H1 (cell line): ENCODE results near the gene NDUFAF7. TPM values are rescaled to one million over a fixed set of nuclear protein-coding genes. Genes with fewer than 3 reads are reported as not detected.

Experiments
- CREB1 ChIP-seq: IDR thresholded peaks from 2 replicates; pipeline ENCODE4 v1.6.1; 2012; ENCODE audit warnings: inconsistent platforms
- EGR1 ChIP-seq: IDR thresholded peaks from 2 replicates; pipeline ENCODE4 v1.6.1; 2011; ENCODE audit warnings: low read depth, low read length, borderline replicate concordance
- JUND ChIP-seq: IDR thresholded peaks from 2 replicates; pipeline ENCODE4 v1.6.1; 2011; ENCODE audit warnings: mild to moderate bottlenecking, improper control_type of control experiment, low read length
- TEAD4 ChIP-seq: IDR thresholded peaks from 2 replicates; pipeline ENCODE4 v1.6.1; 2012; ENCODE audit warnings: low read depth, low read length, inconsistent platforms, mixed read lengths
- polyA plus RNA-seq, 7 experiments: library from polyadenylated mRNA; depleted of rRNA in 3 of 7; stranded (reverse) in 5 of 7; unstranded in 2 of 7; fragments of >200 nt in 5 of 7; fragments of 200-250 nt in 2 of 7; gene quantifications; 1 replicate in 5 of 7; 2 replicates in 1 of 7; 4 replicates in 1 of 7; pipeline versions ENCODE4 v1.2.1 to v1.2.3, GENCODE V29; 2011 to 2013; ENCODE audit warnings: missing spikeins in 2 of 7, mixed read lengths in 2 of 7
- total RNA-seq: library from RNA; stranded (reverse); fragmentation: NEBNext Ultra II Directional; extraction: Animal tissue kit (Norgen Biotek cat#: 25700); gene quantifications from 2 replicates; pipeline ENCODE4 v1.2.1, GENCODE V29; 2021

Gene NDUFAF7
- total and polyA plus RNA-seq, 2 of the 8 experiments (the other 6 are each of a cell fraction or from before 2014, with no cell fraction given), result 50.2 to 56.0 TPM

- no peak for TF ChIP-seq JUND
- no peak for TF ChIP-seq TEAD4
- TF ChIP-seq EGR1, result no peak
- TF ChIP-seq CREB1, result no peak
These were observed 19.6 kb downstream of the NDUFAF7 start (continued) for GRCh38 chr2:37250869-37251740.
